ENCODE results near the gene UBE2C. TPM values are rescaled to one million over a fixed set of nuclear protein-coding genes. Genes with fewer than 3 reads are reported as not detected.

The UBE2C gene
- total RNA-seq, 4 donors from 2014 or later = 0.84 TPM; not detected in 3

DNA sequence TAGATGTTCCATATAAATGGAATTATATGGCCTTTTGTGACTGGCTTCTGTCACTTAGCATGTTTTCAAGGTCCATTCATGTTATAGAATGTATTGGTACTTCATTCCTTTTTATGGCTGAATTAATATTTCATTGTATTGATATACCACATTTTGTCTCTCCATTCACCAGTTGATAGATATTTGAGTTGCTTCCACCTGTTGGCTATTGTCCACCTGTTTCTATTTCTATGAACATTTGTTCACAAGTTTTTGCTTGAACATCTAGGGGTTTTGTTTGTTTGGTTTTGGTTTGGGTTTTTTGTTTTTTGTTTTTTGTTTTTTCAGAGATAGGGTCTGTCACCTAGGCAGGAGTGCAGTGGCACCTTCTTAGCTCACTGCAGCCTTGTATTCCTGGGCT, 44.0 kb upstream of the UBE2C start:
- intact Hi-C loops (cut with DNase I; ENCODE audit: low total_unique reads) (no loop called here), in situ Hi-C loops (cut with MboI; ENCODE audit: low sequenced_read_pairs in 4 of 4) (loop anchor here in 3 of 4 donors (5.0 to 25.0 kb wide), 4 partner anchors 231 to 756 kb away; partner anchors contain the start of genes EPPIN (in 1 of the 3) and WFDC6 (in 1 of the 3))
- Histone ChIP-seq H3K9me3 (no peaks in the 10 kb centered on the region), H3K4me3 (no peak overlapping the region), H3K4me1 (peaks cover 4 to 7% of the 10 kb centered on the region in 2 donors), H3K36me3 (no peaks in the 10 kb centered on the region), H3K27ac (no peak overlapping the region), H3K27me3 (no peaks in the 10 kb centered on the region)
- TF ChIP-seq, protein P1, sequence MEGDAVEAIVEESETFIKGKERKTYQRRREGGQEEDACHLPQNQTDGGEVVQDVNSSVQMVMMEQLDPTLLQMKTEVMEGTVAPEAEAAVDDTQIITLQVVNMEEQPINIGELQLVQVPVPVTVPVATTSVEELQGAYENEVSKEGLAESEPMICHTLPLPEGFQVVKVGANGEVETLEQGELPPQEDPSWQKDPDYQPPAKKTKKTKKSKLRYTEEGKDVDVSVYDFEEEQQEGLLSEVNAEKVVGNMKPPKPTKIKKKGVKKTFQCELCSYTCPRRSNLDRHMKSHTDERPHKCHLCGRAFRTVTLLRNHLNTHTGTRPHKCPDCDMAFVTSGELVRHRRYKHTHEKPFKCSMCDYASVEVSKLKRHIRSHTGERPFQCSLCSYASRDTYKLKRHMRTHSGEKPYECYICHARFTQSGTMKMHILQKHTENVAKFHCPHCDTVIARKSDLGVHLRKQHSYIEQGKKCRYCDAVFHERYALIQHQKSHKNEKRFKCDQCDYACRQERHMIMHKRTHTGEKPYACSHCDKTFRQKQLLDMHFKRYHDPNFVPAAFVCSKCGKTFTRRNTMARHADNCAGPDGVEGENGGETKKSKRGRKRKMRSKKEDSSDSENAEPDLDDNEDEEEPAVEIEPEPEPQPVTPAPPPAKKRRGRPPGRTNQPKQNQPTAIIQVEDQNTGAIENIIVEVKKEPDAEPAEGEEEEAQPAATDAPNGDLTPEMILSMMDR (IDR thresholded peaks at IDR 0.05 in 4 of 5, conservative IDR thresholded peaks at IDR 0.05 in 1 of 5) = no peak
- TF ChIP-seq POLR2A (IDR thresholded peaks at IDR 0.05) = no peak
- ATAC-seq (no peak), DNase-seq (no peak)

DNA sequence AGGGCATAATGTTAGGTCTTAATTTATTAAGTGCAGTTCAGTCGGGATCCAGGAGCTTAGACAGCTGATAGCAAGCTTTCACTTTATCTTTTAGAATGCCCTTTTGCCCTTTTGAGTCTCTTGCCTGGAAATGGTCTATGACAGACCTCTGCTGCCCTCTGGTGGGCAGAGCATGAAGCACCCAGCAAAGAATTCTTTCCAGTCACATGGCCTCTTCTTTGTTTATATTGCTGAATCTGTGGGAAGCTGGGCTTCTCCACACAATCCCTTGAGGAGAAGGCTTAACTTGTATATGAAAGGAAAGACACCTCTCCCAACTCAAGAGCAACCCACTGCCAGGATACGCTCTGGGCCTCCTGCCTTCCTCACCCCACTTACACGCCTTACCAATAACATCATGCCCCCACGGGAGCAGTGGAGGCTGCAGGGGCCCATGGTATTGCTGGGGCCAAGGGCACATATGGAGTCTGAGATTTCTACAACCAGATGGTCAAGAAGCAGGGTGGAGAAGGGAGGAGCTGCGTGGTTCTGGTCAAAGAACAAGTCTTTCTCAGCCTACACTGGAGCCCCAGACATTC, 41.2 kb upstream of the UBE2C start:
- Histone ChIP-seq H3K4me1 (peaks cover 4 to 7% of the 10 kb centered on the region in 2 donors), H3K9me3 (no peaks in the 10 kb centered on the region), H3K4me3 (no peak overlapping the region), H3K27me3 (no peaks in the 10 kb centered on the region), H3K36me3 (no peaks in the 10 kb centered on the region), H3K27ac (peak overlapping the region; percentile 34 to 54 (median 44))
- TF ChIP-seq, protein P1 (IDR thresholded peaks at IDR 0.05 in 4 of 5, conservative IDR thresholded peaks at IDR 0.05 in 1 of 5) = peak; percentile 88 to 94 (median 91)
- TF ChIP-seq POLR2A (IDR thresholded peaks at IDR 0.05) = no peak
- ATAC-seq (peak; percentile 87 to 90), DNase-seq (peak; percentile 15 to 67)
- in situ Hi-C loops (cut with MboI; ENCODE audit: low sequenced_read_pairs in 4 of 4) (loop anchor here (5.0 to 25.0 kb wide), 7 partner anchors 234 to 759 kb away; partner anchors contain the start of genes EPPIN (in 1 of the 4) and WFDC6 (in 1 of the 4)), intact Hi-C loops (cut with DNase I; ENCODE audit: low total_unique reads) (loop anchor here (1.0 to 5.0 kb wide), 3 partner anchors 334 to 452 kb away; no protein-coding TSS in a partner anchor)

DNA sequence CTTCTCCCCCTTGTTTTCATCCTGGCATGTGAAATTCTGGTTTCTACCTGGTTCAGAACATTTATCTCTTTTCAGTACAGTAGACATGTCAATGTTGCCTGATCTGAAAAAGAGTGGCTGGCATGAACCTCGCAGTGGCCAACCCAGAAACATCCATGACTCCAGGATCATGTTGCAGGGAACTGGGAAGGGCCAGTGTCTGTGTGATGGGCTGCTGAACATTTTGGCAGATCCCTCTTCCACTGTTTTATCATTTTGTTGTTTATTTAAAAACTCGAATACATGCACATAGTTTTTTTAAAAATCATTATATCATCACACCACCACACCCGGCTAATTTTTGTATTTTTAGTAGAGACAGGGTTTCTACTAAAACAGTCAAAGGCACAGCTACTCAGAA, 39.8 kb upstream of the UBE2C start:
- no peak overlapping the region for H3K4me3 ChIP-seq
- intact Hi-C loops (cut with DNase I; ENCODE audit: low total_unique reads) (loop anchor here (5.0 kb wide), 2 partner anchors 335 to 400 kb away; no protein-coding TSS in a partner anchor), in situ Hi-C loops (cut with MboI; ENCODE audit: low sequenced_read_pairs in 4 of 4) (loop anchor here (5.0 to 25.0 kb wide), 7 partner anchors 235 to 760 kb away; partner anchors contain the start of genes EPPIN (in 1 of the 4) and WFDC6 (in 1 of the 4))
- ATAC-seq (no peak), DNase-seq (no peak)
- H3K27ac ChIP-seq = no peak overlapping the region
- H3K27me3 ChIP-seq = no peaks in the 10 kb centered on the region
- TF ChIP-seq, protein P1 (IDR thresholded peaks at IDR 0.05 in 4 of 5, conservative IDR thresholded peaks at IDR 0.05 in 1 of 5) = no peak
- no peak for TF ChIP-seq POLR2A (IDR thresholded peaks at IDR 0.05)
- no peaks in the 10 kb centered on the region for H3K9me3 ChIP-seq
- H3K4me1 ChIP-seq = peaks cover 4 to 7% of the 10 kb centered on the region in 2 donors
- H3K36me3 ChIP-seq = no peaks in the 10 kb centered on the region

DNA sequence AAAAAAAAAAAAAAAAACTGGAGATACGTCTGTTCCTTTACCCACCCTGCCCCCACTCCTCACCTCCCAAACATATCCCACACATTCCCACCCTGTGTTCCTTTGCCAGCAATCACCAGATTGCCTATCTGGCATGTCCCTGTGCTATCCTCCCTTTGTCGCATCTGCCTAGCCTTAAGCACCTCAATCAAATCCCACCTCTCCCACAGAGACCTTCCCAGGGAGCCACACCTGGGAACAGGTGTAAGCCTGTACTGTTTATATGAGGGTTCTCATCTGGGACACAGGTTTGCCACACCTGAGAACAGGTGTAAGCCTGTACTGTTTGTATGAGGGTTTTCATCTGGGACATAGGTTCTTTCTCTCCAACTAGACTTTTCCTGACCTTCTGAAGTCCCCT, 37.5 kb upstream of the UBE2C start:
- ATAC-seq (no peak), DNase-seq (no peak)
- Histone ChIP-seq H3K36me3 (no peaks in the 10 kb centered on the region), H3K4me3 (no peak overlapping the region), H3K27ac (no peak overlapping the region), H3K27me3 (no peaks in the 10 kb centered on the region), H3K9me3 (no peaks in the 10 kb centered on the region), H3K4me1 (peaks cover 4 to 7% of the 10 kb centered on the region in 2 donors)
- in situ Hi-C loops (cut with MboI; ENCODE audit: low sequenced_read_pairs in 4 of 4) = loop anchor here (5.0 to 25.0 kb wide), 7 partner anchors 238 to 763 kb away; partner anchors contain the start of genes EPPIN (in 1 of the 4) and WFDC6 (in 1 of the 4)
- intact Hi-C loops (cut with DNase I; ENCODE audit: low total_unique reads) = loop anchor here (5.0 kb wide), 2 partner anchors 338 to 403 kb away; no protein-coding TSS in a partner anchor
- no peak for TF ChIP-seq POLR2A (IDR thresholded peaks at IDR 0.05)
- TF ChIP-seq, protein P1 (IDR thresholded peaks at IDR 0.05 in 4 of 5, conservative IDR thresholded peaks at IDR 0.05 in 1 of 5) = no peak
